ENCODE data around the gene DEFB132.

The DEFB132 gene

DNA sequence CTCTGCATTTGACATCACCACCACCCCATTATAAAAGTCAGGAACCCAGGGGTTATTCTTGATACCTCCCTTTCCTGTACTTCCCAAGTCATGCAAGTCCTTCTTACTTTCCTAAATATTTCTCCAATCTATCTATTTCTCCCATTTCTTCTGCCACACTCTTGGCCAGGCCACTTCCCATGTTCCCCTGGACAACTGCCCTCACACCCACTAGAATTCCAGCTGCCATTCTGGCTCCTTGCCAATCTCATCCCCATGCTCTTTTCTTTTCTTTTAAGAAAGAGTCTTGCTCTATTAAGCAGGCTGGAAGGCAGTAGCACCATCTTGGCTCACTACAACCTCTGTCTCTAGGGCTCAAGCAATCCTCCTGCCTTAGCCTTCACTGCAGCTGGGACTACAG is 15.2 kb downstream of the DEFB132 start:
- Histone ChIP-seq H2AFZ (ENCODE audit: low read depth, low read length) (no peak overlapping the region), H3K27me3 (ENCODE audit: low read depth, low read length) (no peaks in the 10 kb centered on the region), H3K4me2 (ENCODE audit: low read length) (no peak overlapping the region), H3K79me2 (ENCODE audit: low read length) (no peaks in the 10 kb centered on the region), H3K27ac (ENCODE audit: low read length) (no peak overlapping the region), H3K36me3 (replicated peaks; ENCODE audit: low read depth, low read length) (peaks cover 1% of the 10 kb centered on the region), H3K9ac (ENCODE audit: low read length) (no peak overlapping the region), H3K4me3 (ENCODE audit: low read length) (no peak overlapping the region), H3K4me1 (ENCODE audit: low read length) (no peaks in the 10 kb centered on the region), H3K9me3 (ENCODE audit: insufficient read depth, low read length) (no peaks in the 10 kb centered on the region), H4K20me1 (ENCODE audit: insufficient read depth, low read length) (no peaks in the 10 kb centered on the region)
- no peak for TF ChIP-seq EZH2phosphoT487 (IDR thresholded peaks at IDR 0.05; ENCODE audit: low read depth)
- TF ChIP-seq, protein P1, sequence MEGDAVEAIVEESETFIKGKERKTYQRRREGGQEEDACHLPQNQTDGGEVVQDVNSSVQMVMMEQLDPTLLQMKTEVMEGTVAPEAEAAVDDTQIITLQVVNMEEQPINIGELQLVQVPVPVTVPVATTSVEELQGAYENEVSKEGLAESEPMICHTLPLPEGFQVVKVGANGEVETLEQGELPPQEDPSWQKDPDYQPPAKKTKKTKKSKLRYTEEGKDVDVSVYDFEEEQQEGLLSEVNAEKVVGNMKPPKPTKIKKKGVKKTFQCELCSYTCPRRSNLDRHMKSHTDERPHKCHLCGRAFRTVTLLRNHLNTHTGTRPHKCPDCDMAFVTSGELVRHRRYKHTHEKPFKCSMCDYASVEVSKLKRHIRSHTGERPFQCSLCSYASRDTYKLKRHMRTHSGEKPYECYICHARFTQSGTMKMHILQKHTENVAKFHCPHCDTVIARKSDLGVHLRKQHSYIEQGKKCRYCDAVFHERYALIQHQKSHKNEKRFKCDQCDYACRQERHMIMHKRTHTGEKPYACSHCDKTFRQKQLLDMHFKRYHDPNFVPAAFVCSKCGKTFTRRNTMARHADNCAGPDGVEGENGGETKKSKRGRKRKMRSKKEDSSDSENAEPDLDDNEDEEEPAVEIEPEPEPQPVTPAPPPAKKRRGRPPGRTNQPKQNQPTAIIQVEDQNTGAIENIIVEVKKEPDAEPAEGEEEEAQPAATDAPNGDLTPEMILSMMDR (IDR thresholded peaks at IDR 0.05; ENCODE audit: low read depth, low read length) = no peak

DNA sequence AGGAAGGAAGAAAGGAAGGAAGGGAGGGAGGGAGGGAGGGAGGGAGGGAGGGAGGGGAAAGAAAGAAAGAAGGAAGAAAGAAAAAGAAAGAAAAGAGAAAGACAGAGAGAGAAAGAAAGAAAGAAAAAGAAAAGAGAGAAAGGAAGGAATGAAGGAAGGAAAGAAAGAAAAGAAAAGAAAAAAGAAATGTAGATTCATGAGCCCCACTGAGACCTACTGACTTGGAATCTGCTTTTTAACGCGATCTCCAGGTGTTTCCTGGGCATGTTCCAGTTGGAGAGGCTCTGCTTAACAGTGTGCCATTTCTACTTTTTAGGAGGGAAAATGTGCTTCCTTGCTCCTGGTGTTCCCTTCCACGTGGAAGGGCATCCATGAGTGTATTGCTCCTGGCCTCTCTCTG is 16.4 kb downstream of the DEFB132 start:
- H4K20me1 ChIP-seq (ENCODE audit: insufficient read depth, low read length) = no peaks in the 10 kb centered on the region
- H3K4me3 ChIP-seq (ENCODE audit: low read length) = no peak overlapping the region
- no peaks in the 10 kb centered on the region for H3K27me3 ChIP-seq (ENCODE audit: low read depth, low read length)
- H2AFZ ChIP-seq (ENCODE audit: low read depth, low read length) = no peak overlapping the region
- H3K9me3 ChIP-seq (ENCODE audit: insufficient read depth, low read length) = no peaks in the 10 kb centered on the region
- no peak overlapping the region for H3K9ac ChIP-seq (ENCODE audit: low read length)
- H3K27ac ChIP-seq (ENCODE audit: low read length) = no peak overlapping the region
- no peaks in the 10 kb centered on the region for H3K79me2 ChIP-seq (ENCODE audit: low read length)
- H3K4me2 ChIP-seq (ENCODE audit: low read length) = no peak overlapping the region
- no peaks in the 10 kb centered on the region for H3K4me1 ChIP-seq (ENCODE audit: low read length)
- H3K36me3 ChIP-seq (replicated peaks; ENCODE audit: low read depth, low read length) = peaks cover 4% of the 10 kb centered on the region
- TF ChIP-seq EZH2phosphoT487 (IDR thresholded peaks at IDR 0.05; ENCODE audit: low read depth) = no peak
- TF ChIP-seq, protein P1 (IDR thresholded peaks at IDR 0.05; ENCODE audit: low read depth, low read length) = no peak

DNA sequence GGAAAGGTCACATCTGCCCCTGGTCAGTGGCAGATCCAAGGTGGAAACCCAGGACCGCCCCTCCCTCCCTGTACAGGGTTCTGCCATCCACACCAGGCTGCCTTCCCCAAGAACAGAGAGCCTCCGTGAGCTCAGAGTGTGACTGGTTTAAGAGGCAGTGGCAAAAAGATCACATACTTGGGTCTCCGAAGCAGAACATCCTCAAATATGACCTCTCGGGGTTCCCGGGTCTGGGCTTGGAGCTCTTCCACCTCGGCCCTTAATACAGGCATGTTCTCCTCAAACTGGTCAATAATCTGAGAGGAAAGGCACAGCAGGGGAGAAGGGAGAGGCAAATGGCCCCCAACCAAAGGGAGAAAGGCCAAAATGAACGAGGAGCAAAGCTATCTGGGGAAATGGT is 18.3 kb downstream of the DEFB132 start:
- no peak overlapping the region for H3K9ac ChIP-seq (ENCODE audit: low read length)
- no peak overlapping the region for H3K4me2 ChIP-seq (ENCODE audit: low read length)
- H4K20me1 ChIP-seq (ENCODE audit: insufficient read depth, low read length) = no peaks in the 10 kb centered on the region
- no peaks in the 10 kb centered on the region for H3K79me2 ChIP-seq (ENCODE audit: low read length)
- H3K27ac ChIP-seq (ENCODE audit: low read length) = no peak overlapping the region
- no peak overlapping the region for H2AFZ ChIP-seq (ENCODE audit: low read depth, low read length)
- no peaks in the 10 kb centered on the region for H3K9me3 ChIP-seq (ENCODE audit: insufficient read depth, low read length)
- no peaks in the 10 kb centered on the region for H3K27me3 ChIP-seq (ENCODE audit: low read depth, low read length)
- H3K4me3 ChIP-seq (ENCODE audit: low read length) = no peak overlapping the region
- H3K36me3 ChIP-seq (replicated peaks; ENCODE audit: low read depth, low read length) = peaks cover 13% of the 10 kb centered on the region
- no peaks in the 10 kb centered on the region for H3K4me1 ChIP-seq (ENCODE audit: low read length)
- TF ChIP-seq, protein P1 (IDR thresholded peaks at IDR 0.05; ENCODE audit: low read depth, low read length) = no peak
- no peak for TF ChIP-seq EZH2phosphoT487 (IDR thresholded peaks at IDR 0.05; ENCODE audit: low read depth)

DNA sequence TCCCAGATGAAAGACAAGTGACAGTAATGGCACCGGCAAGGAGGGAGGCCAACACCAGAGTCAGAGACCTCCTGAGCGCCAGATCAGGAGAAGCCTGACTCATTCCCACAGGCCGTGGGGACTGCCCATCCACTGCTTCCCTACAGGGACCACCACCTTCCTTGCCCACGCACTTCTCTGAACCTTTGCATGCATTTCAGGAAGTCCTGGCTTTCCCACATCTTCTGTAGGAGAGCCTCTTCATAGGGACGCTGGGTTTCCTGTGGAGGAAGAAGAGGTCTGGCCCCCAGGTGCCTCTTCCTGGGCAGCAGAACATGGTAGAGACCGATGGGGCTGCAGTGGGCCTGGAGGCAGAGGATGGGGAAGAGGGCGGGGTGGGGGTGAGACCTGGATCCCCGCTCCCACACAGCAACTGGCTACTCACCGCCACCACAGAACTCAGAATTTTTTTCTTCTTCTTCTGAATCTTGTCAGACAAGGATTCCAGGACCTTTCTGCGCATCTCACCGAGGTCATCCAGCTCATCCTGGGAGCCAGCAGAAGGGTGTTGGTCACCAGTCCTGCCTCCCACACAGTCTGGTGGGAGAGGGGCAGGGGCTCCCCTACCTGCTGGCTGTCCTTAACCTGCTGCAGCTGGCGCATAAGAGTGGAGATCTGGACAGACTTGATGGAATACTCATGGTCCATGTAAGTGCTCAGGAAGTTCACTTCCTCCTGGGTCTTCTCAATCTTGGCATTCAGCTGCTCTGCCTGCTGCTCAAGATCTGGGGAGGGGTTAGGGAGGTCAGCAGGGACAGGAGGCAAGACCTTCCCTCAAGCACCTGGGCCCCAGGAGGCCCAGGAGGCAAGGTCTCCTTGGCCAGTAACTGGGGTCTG is 19.3 kb downstream of the DEFB132 start:
- no peaks in the 10 kb centered on the region for H3K79me2 ChIP-seq (ENCODE audit: low read length)
- H4K20me1 ChIP-seq (ENCODE audit: insufficient read depth, low read length) = no peaks in the 10 kb centered on the region
- H3K27me3 ChIP-seq (ENCODE audit: low read depth, low read length) = no peaks in the 10 kb centered on the region
- no peak overlapping the region for H3K4me2 ChIP-seq (ENCODE audit: low read length)
- no peak overlapping the region for H3K27ac ChIP-seq (ENCODE audit: low read length)
- H3K9ac ChIP-seq (ENCODE audit: low read length) = no peak overlapping the region
- H3K4me1 ChIP-seq (ENCODE audit: low read length) = no peaks in the 10 kb centered on the region
- no peak for TF ChIP-seq EZH2phosphoT487 (IDR thresholded peaks at IDR 0.05; ENCODE audit: low read depth)
- TF ChIP-seq, protein P1 (IDR thresholded peaks at IDR 0.05; ENCODE audit: low read depth, low read length) = no peak
- no peaks in the 10 kb centered on the region for H3K9me3 ChIP-seq (ENCODE audit: insufficient read depth, low read length)
- no peak overlapping the region for H2AFZ ChIP-seq (ENCODE audit: low read depth, low read length)
- H3K36me3 ChIP-seq (replicated peaks; ENCODE audit: low read depth, low read length) = peaks cover 14% of the 10 kb centered on the region
- no peak overlapping the region for H3K4me3 ChIP-seq (ENCODE audit: low read length)

All from OCI-LY3 (cell line).